Progenitor cell of endocrine pancreas (in vitro differentiated cells): ENCODE measurements around the gene PSG5. TPM values are rescaled to one million over a fixed set of nuclear protein-coding genes. Genes with fewer than 3 reads are reported as not detected.
"Not testable (repeated sequence)": the region's sequence is repeated elsewhere in the genome, so short reads cannot be mapped to it uniquely, and the experiment has no call there.

Source experiments
- DNase-seq: peaks from one replicate; pipeline ENCODE4 v3.0.0; 2021; ENCODE audit warnings: low spot score; ENCODE audit not compliant: unreplicated experiment
- H3K27ac Mint-ChIP-seq: 2 replicates; pipeline ENCODE4 v1.8.0; 2021; ENCODE audit warnings: mild to moderate bottlenecking, moderate library complexity, mixed read lengths
- H3K27me3 Mint-ChIP-seq: 2 replicates; pipeline ENCODE4 v1.8.0; 2021; ENCODE audit warnings: mixed read lengths
- H3K36me3 Mint-ChIP-seq: 2 replicates; pipeline ENCODE4 v1.8.0; 2022; ENCODE audit warnings: mixed read lengths; ENCODE audit not compliant: insufficient read depth
- H3K4me1 Mint-ChIP-seq: 2 replicates; pipeline ENCODE4 v1.8.0; 2021; ENCODE audit warnings: low read depth, mixed read lengths
- H3K4me3 Mint-ChIP-seq: 2 replicates; pipeline ENCODE4 v1.8.0; 2021; ENCODE audit warnings: low read depth, mild to moderate bottlenecking, moderate library complexity, mixed read lengths
- H3K9me3 Mint-ChIP-seq: 2 replicates; pipeline ENCODE4 v1.8.0; 2021; ENCODE audit warnings: low read depth, mixed read lengths
- CTCF ChIP-seq: fragments of 200-600 bp; sonication (generic); IDR thresholded peaks from one replicate; pipeline ENCODE4 v1.5.0; 2021; ENCODE audit warnings: antibody characterized with exemption, mild to moderate bottlenecking; ENCODE audit not compliant: unreplicated experiment
- total RNA-seq: library from RNA; stranded (reverse); gene quantifications from 2 replicates; pipeline ENCODE4 v1.2.1, GENCODE V29; 2021

Gene PSG5
- total RNA-seq, 1 donor from 2014 or later: not detected

GRCh38 chr19:43132696-43133095, 53.6 kb downstream of the PSG5 start:
- DNase-seq: no peak
- Mint-ChIP-seq H3K27ac (no peak overlapping the region), H3K4me3 (no peak overlapping the region), H3K36me3 (no peaks in the 10 kb centered on the region), H3K27me3 (no peaks in the 10 kb centered on the region), H3K4me1 (no peaks in the 10 kb centered on the region), H3K9me3 (peaks cover 66% of the 10 kb centered on the region)
- no peak for TF ChIP-seq CTCF

GRCh38 chr19:43131281-43131842, 55.0 kb downstream of the PSG5 start:
- DNase-seq, H3K4me1 Mint-ChIP-seq, H3K36me3 Mint-ChIP-seq, H3K27ac Mint-ChIP-seq, H3K27me3 Mint-ChIP-seq, H3K4me3 Mint-ChIP-seq: not testable (repeated sequence)
- peaks cover 65% of the 10 kb centered on the region for H3K9me3 Mint-ChIP-seq

GRCh38 chr19:43129197-43129596, 57.1 kb downstream of the PSG5 start:
- not testable (repeated sequence) for H3K4me3 Mint-ChIP-seq, DNase-seq, H3K4me1 Mint-ChIP-seq, H3K27me3 Mint-ChIP-seq, H3K27ac Mint-ChIP-seq, H3K36me3 Mint-ChIP-seq
- peaks cover 59% of the 10 kb centered on the region for H3K9me3 Mint-ChIP-seq

- H3K27ac Mint-ChIP-seq, DNase-seq, H3K27me3 Mint-ChIP-seq, H3K36me3 Mint-ChIP-seq, H3K4me3 Mint-ChIP-seq, H3K4me1 Mint-ChIP-seq: not testable (repeated sequence)
- H3K9me3 Mint-ChIP-seq: peaks cover 54% of the 10 kb centered on the region
These were observed 59.0 kb downstream of the PSG5 start for GRCh38 chr19:43127336-43127735.

GRCh38 chr19:43126720-43127119, 59.6 kb downstream of the PSG5 start:
- Mint-ChIP-seq H3K4me3 (no peak overlapping the region), H3K9me3 (peaks cover 61% of the 10 kb centered on the region), H3K36me3 (no peaks in the 10 kb centered on the region), H3K27me3 (no peaks in the 10 kb centered on the region), H3K27ac (no peak overlapping the region), H3K4me1 (no peaks in the 10 kb centered on the region)
- no peak for TF ChIP-seq CTCF
- DNase-seq: no peak

GRCh38 chr19:43124360-43124759, 62.0 kb downstream of the PSG5 start:
- Mint-ChIP-seq H3K9me3 (peaks cover 60% of the 10 kb centered on the region), H3K36me3 (no peaks in the 10 kb centered on the region), H3K4me3 (no peak overlapping the region), H3K27ac (no peak overlapping the region), H3K4me1 (no peaks in the 10 kb centered on the region), H3K27me3 (no peaks in the 10 kb centered on the region)
- no peak for TF ChIP-seq CTCF
- DNase-seq: no peak

GRCh38 chr19:43120433-43121026, 65.8 kb downstream of the PSG5 start:
- not testable (repeated sequence) for H3K4me1 Mint-ChIP-seq, H3K27ac Mint-ChIP-seq, H3K27me3 Mint-ChIP-seq, H3K4me3 Mint-ChIP-seq, DNase-seq, H3K36me3 Mint-ChIP-seq
- peaks cover 58% of the 10 kb centered on the region for H3K9me3 Mint-ChIP-seq

DNA sequence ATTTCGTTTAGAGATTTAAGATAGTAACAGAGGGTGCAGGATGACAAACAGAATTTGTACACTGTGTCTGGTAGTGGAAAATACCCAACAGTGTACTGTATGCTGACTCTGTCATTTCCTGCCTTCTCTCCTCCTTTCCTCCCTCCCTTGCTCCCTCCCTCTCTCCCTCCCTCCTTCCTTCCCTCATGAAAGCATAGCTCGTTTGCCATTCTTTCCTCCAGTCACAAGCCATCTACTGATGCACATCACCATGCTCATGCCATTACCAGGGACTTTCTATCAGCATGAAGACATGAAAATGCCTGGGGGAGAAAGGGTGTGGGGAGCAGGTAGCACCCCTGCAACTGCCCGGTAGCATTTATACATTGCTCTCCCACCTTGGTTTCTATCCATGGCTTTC, 66.8 kb downstream of the PSG5 start:
- H3K27ac Mint-ChIP-seq, H3K27me3 Mint-ChIP-seq, DNase-seq, H3K4me3 Mint-ChIP-seq, H3K36me3 Mint-ChIP-seq, H3K4me1 Mint-ChIP-seq: not testable (repeated sequence)
- H3K9me3 Mint-ChIP-seq: peaks cover 62% of the 10 kb centered on the region
